GM21723 (cell line): ENCODE data around the gene C18orf32.
"Not testable (repeated sequence)": the region's sequence is repeated elsewhere in the genome, so short reads cannot be mapped to it uniquely, and the experiment has no call there.

Source experiments
- ATAC-seq: cut with Tn5 transposase; IDR thresholded peaks from one replicate; pipeline ENCODE4 v1.9.1; 2021; ENCODE audit warnings: mild to moderate bottlenecking, moderate library complexity; ENCODE audit not compliant: unreplicated experiment

The C18orf32 gene

DNA sequence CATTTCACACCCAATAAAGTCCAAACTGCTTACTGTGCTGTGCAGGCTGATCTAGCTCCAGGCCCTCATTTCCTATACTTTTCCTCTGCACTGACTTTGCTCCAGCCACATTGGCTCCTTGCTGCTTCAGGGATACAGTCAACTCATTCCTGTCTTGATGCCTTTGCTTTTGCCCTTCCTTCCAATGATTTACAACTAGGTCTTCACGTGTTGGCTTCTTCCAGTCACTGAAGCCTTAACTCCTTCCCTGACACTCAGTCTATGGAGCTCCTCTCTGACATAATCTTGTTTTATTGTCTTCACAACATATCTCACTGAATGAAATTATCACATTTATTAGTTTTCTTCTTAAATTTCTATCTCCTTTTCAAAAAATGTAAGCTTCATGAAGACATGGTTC, 16.9 kb upstream of the C18orf32 start:
- ATAC-seq: no peak

DNA sequence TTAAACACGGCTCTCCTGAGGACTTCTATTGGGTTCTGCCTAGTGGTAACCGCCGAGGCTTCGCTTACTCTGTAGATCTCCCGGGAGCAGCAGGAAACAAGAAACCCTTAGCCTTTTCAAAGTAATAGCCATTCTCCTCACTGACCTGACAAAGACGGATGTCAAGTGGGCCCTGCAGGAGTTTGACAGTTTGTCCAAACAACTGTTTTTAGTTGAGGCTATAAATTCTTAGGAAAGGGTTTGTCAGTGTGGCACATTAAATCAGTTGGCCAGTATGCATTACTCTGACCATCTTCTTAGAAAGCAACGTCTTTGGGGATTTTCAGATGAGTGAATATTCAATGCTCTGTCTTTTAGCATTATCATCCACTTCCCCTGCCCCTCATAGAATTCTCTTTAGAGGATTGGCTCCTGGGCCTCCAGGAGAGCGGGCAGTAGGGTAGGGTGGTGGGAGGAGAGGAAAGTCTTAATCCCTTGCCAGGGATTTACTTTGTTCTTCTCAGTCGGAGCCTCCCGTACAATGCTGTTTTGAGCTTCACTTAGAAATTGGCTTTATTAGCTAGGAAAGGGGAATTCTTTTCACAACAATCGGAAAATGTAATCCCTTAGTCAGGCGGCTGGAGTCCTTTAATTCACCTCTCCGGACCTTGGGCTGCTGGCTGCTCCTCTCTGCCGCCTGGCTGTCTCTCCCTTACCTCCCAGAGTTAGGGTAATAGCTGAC, 13.3 kb upstream of the C18orf32 start:
- no peak for ATAC-seq

DNA sequence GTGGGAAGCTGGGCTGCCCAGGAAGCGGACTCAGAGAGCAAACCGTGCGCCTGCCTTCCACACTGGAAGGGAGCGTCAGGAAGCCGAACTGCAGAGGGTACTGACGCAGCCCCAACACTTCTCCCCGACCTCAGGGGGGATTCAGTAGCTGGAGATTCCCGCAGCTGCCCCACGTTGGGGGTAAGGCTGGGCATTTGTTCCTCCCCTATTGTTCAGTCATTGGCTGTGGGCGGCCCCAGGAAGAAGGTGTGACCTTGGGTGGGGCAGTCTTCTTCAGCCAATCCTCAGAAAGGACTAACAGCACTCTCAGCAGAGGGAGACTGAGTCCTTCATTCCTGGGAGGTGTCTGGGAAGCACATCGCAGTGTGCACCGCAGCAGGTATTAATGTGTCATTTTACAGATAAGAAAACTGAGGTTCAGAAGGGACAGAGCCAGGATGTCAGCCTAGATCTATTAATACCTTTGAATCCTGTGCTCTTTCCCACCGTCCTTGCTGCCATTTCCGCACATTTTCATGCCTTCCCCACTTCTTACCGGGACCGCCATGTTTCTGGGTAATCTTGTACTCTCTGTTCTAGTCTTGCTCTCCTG, 12.1 kb upstream of the C18orf32 start:
- no peak for ATAC-seq

DNA sequence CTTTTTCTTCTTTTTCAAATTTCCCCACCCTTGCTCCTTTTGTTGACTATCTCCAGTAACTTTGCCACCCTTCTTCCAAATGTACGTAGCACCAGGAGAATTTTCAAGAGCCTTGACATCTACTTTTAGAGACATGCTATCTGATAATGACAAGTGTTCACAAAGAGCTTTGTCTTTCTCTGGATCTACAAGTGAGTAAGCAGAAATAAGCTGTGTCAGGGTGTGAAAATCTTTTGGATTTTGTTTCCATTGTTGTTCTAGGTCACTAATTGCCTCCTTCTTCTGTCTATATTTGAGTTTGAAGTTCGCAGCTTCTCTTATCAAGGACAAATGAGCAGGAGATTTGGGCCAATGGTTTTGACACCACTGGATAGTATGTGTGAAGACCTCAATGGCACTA, 8.4 kb upstream of the C18orf32 start:
- no peak for ATAC-seq

DNA sequence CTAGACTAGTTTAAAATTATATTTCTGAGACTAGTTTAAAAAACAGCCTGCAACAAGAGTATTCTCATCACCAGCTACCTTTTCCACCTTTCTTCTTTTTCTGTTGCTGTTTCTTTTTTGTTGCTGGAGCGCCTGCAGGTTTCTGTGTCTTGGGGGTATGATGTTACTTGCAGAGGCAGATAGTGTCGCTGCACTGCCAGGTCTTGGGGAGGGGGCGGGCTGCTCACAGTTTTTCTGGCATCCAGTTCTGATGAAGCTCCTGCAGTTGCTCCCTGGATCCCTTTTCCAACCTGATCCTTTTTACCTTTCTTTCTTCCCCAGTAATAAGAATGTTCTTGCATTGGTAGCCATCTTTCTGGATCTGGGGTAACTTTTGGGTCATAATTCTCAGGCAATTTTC, 8.0 kb upstream of the C18orf32 start:
- ATAC-seq: no peak

DNA sequence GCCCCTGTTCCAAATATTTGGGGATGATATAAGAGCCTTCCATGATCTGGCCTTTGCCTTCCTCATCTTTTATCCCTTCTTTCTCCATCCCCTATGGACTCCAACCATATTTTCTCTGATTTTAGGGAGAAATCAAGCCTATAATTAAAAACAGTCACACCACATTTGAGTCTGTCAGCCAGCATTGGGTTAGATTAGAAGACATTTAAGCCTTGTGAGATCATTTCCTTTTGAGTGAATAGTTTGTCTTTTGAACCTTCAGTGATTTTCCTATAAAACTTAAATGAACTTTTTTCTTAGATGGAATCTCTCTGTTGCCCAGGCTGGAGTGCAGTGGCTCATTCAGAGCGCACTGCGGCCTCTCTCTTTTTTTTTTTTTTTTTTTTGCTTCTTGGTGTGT, 7.6 kb upstream of the C18orf32 start:
- no peak for ATAC-seq

DNA sequence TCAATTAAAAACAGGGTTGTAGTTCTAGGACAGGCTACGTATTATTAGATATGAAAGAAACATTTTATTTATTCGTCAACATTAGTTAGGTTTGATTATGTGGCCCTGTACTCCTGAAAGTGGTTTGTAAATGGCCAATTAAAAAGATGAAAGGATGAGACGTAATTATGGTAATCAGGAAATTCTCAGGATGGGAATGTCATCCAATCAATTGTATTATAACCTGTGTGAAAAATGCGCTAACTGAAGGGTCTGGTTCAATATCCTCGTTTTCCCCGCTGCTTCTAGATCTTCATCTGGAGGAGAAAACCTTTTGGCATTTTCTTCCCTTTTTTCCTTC, 5.6 kb upstream of the C18orf32 start:
- no peak for ATAC-seq

DNA sequence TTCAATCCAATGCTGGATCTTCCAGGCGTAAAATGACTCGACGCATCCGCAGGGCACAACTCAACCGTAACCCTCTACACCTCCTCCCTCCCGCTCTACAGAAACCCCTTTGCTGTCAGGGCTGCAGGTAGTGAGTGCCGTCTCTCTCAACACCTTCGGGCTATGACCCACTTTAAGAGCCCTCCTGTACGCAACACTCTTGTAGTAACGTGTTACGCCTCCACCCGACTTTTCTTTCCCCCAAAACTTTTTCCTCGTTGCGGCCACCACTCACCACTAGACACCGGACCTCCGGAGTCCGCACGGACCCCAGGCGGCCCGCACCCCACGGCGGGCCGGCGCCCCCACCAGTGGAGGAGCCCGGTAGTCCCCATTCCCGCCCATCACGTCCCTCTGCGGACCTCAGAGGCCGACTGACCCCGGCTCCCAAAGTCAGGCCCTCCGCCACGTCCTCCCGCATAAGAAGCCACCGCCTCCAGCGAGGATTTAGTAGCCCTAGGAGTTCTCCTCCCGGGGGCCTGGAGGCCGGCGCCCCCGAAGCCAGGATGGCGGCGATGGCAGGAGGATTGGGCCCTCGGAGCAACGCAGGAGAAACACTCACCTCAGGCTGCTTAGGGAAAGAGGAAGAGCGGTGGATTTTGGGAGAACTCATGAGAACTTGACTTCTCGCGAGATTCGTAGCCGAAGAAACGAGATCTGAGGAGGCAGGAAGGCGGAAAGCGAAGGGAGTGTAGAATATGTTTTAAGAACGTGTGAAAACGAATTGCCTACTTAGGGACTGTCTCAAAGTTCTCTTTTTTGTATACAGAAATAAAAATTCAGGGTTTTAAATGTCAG, 5.0 kb upstream of the C18orf32 start, which contains the start of gene RPL17:
RPL17 (minus strand) TSS at position 609 of the 837 bp plus-strand sequence.
- ATAC-seq: peak; percentile 72

DNA sequence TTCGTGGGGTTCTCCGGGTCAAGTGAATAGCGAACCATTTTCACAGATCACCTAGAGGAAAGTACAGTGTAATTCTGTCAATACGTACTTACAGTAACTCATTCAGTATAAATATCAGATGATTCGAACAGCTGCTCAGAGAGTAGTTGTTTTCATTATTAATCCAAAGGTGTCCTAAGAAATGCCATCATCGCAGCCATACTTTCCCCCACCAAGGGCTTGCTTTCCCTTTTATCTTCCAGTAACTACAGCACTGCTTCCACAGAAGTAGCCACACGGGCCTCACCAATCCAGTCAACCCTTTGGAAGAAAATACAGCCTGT, 4.5 kb upstream of the C18orf32 start:
- no peak for ATAC-seq

DNA sequence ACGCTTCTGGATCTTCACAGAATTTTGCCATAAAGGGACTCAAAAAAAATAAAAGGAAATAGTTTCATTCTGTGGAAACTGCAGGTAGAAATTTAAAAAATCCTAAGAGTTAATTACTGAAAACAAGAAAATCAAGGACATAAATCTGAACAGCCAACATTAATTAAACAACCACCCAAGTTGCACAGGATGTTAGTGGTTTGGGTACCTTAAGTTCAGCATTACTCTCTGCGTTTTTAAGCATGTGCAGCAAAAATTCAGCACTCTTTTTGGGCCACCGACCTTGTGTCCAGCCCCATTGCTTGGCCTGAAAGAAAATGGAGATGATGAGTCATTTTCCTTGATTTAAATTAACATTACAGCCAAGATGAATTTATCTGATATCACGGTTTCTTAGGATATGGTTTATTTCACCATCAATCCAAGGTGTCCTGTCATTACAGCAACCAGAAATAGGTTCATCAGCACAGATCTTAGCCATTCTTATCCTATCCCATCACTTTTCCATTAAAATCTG, 3.3 kb upstream of the C18orf32 start:
- no peak for ATAC-seq

DNA sequence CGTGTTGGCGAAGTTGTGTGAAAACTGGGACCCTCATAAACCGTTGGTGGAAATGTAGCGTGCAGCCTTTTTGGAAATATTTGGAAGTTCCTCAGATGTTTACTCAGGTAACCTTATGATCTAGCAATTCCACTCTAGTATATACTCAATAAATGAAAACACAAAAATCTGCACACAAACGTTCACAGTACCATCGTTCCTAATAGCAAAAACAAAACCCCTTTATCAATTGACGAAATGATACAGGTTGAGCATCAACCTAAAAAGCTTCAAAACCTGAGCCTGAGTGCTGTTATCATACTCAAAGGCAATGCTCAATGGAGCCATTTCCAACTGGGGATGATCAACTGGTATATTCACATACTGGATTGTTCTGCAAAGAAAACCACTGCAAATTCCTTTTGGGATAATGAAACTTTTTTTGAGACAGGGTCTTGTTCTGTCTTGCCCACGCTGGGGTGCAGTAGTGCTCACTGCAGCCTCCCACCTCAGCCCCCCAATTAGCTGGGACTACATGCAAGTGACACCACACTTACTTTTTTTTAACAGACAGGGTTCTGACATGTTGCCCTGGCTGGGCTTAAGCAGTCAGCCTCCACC, 777 bp upstream of the C18orf32 start:
- no peak for ATAC-seq

DNA sequence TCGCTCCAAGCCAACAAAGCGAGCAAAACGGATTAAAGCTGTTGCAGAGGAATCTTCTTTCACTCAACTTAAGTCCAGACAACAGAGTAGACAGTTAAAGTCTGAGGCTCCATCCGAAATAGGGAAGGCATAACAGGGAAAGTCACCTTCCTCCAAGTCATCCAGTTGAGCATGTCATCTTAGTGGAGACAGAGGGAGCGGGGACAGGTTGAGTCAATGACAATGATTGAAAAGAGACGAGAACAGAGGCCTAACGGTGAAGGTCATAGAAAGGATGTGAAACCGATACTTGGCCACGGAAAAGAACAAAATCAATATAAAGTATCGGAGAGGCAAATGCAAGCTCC, 455 bp downstream of the C18orf32 start:
- no peak for ATAC-seq

DNA sequence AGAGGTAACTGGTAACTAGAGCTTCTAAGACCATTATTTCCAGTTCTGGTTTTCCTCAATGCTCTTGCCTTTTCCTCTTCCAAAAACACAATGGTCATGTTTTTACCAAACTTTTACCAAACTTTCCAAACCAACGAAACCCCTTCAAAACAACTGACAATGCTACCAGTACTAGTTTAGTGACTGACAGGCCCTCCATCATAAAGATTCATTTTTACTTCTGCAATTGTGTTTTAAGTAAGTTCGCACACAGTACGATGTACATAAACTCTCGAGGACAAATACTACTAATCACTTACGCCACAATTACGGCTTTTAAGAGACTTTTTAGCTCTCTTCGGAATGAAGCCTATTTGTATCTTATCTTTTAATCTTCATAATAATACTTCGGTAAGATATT, 900 bp downstream of the C18orf32 start:
- no peak for ATAC-seq

DNA sequence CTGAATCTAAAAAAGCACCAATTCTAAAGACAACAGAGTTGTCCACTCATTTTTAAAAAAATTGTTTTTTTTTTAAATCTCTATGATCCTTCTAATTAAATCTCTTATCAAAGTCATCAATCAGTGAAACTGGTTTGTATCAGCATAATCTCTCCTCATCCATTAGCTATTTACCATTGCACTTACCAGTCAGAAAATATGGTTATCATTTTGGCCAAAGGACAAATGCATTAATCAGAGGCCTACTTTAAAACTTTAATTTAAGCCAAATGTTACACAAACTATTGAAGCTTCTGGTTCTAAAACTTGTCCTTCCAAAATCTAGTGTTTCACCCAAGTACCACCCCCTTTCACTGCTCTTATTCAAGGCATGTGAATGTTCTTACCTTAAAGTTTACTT, 3.8 kb downstream of the C18orf32 start:
- no peak for ATAC-seq

DNA sequence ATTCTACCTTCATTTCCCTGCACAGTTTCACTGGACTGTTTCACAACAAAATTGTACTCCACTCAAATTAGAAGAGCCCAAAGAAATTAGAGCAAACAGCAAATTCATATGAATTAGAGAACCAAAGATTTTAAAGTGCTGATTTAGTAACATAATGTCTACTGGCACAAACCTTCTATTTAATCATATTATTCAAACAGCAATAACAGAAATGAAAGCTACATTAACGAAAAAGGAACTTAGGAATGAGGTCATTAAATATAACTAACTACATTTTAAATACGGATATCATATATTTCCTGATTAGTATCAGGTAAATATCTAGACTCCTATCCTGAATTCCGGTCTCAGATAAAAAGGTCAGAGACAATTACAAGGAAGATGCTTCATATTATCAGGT, 5.1 kb downstream of the C18orf32 start:
- ATAC-seq: no peak

DNA sequence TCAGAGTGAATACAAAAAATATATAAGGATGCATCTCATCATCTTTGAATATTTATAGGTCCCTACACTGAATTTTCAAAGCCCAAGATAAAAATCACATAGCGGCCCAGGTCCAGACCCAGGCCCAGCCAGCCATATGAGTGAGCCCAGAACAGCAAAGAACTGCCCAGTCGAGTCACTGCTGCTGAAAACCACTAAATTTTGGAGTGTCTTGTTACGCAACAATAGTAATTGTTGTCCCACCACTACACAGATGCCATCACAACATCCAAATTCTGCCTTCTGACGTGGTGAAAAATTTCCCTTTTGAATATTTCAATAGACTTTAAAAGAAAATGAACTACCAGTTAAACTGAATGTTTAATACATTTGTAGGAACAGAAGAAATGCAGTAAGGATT, 5.7 kb downstream of the C18orf32 start:
- ATAC-seq: no peak

DNA sequence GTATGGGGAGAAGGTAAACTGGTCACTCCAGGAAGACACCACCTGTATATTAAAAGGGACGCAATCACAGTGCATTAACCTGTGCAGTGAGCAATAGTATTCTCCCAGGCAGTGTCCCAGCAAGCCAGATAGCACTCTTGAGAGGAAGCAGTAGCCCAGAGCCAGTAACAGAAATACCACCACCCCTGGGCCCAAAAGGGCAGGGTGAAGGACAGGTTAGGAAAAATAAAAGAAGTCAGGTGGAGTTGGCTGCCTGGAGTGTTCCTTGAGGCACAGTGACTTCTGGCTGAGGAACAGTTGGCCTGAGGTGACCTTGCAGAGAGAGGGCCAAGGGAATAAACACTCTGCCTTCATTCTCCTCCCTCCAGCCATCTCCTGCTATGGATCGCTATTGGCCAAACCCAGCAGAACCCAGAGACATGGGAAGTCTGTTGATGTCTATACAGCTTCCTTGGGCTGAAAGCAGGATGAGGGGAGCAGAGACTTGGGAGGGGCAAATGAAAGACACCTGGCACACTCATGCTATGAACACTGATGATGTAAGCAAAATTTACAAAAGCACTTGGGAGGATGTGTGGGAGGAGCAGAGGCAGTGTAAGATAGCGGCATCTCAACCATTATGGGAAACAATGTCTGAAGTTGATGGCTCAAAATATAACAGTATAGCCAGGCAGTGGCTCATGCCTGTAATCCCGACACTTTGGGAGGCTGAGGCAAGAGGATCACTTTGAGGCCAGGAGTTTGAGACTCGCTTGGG, 7.5 kb downstream of the C18orf32 start:
- ATAC-seq: no peak

DNA sequence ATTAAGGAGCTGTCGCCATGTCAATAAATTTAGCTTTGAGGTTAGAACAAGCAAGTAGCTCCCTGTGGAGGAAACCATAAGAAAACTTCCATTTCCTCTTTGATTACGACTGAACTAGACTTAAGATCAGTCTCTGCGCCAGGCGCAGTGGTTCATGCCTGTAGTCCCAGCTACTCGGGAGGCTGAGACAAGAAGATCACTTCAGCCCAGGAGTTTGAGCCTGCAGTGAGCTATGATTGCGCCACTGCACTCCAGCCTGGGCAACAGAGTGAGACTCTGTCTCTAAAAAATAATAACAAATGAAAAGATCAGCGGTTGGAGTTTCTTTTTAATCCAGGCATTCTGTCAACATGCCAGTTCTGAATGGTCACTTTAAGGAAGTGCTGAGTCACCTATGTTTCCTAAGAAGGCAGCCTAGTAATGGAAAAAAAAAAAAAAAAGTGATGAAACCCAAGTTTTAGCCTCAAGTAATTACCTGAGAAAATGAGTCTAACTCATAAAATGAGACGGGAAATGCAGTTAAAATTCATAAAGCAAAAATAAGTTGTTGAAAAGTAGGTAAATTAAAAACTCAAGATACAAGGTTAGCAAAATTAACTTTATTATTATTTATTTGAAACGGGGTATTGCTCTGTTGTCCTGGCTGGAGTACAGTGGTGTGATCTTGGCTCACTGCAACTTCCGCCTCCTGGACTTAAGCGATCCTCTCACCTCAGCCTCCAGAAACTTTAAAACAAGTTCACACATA, 10.2 kb downstream of the C18orf32 start:
- no peak for ATAC-seq

DNA sequence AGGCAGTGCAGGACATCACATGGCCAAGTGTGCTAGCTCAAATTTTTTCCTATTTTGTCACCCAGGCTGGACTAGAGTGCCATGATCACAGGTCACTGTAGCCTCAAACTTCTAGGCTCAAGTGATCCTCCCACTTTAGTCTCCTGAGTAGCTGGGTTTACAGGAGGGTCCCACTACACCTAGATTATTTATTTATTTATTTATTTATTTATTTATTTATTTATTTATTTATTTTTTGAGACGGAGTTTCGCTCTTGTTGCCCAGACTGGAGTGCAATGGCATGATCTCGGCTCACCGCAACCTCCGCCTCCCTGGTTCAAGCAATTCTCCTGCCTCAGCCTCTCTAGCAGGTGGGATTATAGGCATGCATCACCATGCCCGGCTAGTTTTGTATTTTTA, 12.1 kb downstream of the C18orf32 start:
- ATAC-seq: not testable (repeated sequence)

DNA sequence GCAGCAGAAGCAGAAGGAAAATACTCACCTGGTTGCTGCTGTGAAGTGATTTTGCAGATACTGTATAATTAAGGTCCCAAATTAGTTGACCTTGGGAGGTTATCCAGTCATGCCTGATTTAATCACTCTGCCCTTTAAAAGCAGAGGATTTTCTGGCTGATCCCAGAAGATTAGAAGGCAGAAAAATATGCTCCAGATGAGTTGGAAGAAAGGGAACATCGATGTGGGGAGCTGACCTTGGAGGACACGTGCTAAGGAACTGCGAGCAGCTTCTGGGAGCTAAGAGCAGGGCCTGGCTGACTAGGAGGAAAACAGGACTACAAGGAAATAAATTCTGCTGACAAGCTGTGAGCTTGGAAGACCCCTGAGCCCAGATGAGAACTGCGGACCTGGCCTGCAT, 13.3 kb downstream of the C18orf32 start:
- ATAC-seq: no peak
